Heart left ventricle (tissue), 16 donors: ENCODE data around the gene TAB2. TPM values are rescaled to one million over a fixed set of nuclear protein-coding genes. Genes with fewer than 3 reads are reported as not detected.

ENCODE experiments used
- ATAC-seq, 4 donors: fragments of 200-7000 bp; cut with Tn5 transposase; one replicate each; pipeline ENCODE4 v1.9.1; 2020 to 2022; ENCODE audit warnings: moderate library complexity in 4 of 4, mild to moderate bottlenecking in 3 of 4, moderate number of reproducible peaks in 1 of 4
- DNase-seq, 5 donors: peaks; one replicate each; pipeline ENCODE4 v3.0.0-alpha.2; 2020
- H3K27ac ChIP-seq, 12 donors: fragments of 200-600 bp; sonication (generic) in 4 of 12; one replicate each; pipeline versions ENCODE4 v1.5.0 to v1.8.0; 2016 to 2022; ENCODE audit warnings: mild to moderate bottlenecking in 2 of 12
- H3K27me3 ChIP-seq, 9 donors: fragments of 200-600 bp; sonication (generic) in 2 of 9; one replicate each; pipeline versions ENCODE4 v1.5.1 to v1.8.0; 2016 to 2022; ENCODE audit warnings: mild to moderate bottlenecking in 3 of 9
- H3K36me3 ChIP-seq, 9 donors: fragments of 200-600 bp; sonication (generic) in 2 of 9; one replicate each; pipeline versions ENCODE4 v1.5.0 to v1.8.0; 2018 to 2022; ENCODE audit warnings: mild to moderate bottlenecking in 2 of 9
- H3K4me1 ChIP-seq, 12 donors: fragments of 200-600 bp; sonication (generic) in 4 of 12; one replicate each; pipeline versions ENCODE4 v1.5.0 to v1.8.0; 2016 to 2022; ENCODE audit warnings: mild to moderate bottlenecking in 3 of 12
- H3K4me3 ChIP-seq, 12 donors: fragments of 200-600 bp; sonication (generic) in 4 of 12; one replicate each; pipeline versions ENCODE4 v1.5.0 to v1.8.0; 2017 to 2022; ENCODE audit warnings: mild to moderate bottlenecking in 9 of 12, moderate library complexity in 4 of 12
- H3K9me3 ChIP-seq, 12 donors: fragments of 200-600 bp; sonication (generic) in 4 of 12; one replicate each; pipeline versions ENCODE4 v1.5.0 to v1.8.0; 2016 to 2022; ENCODE audit warnings: mild to moderate bottlenecking in 1 of 12
- CTCF ChIP-seq, 12 donors: fragments of 200-600 bp; sonication (generic) in 4 of 12; IDR thresholded peaks; one replicate each; pipeline versions ENCODE4 v1.5.0 to v1.8.0; 2018 to 2022; ENCODE audit warnings: antibody characterized with exemption in 12 of 12, mild to moderate bottlenecking in 5 of 12
- POLR2A ChIP-seq, 2 donors: fragments of 450-650 bp; IDR thresholded peaks; one replicate each; pipeline ENCODE4 v1.6.1; 2017; ENCODE audit warnings: antibody characterized with exemption in 2 of 2, mild to moderate bottlenecking in 2 of 2, moderate library complexity in 2 of 2
- WGBS, 4 donors: extraction: QIAGEN DNeasy Blood & Tissue Kit in 2 of 4; methylation state at CpG; one replicate each; pipeline versions ENCODE4 v1.1.5 to v1.1.7; 2013 to 2018; 5-methylcytosine and 5-hydroxymethylcytosine counted together
- intact Hi-C, 10 donors: fragments of 100-400 bp; cut with DNase I; formaldehyde crosslinking; loops; one replicate each; pipeline versions ENCODE4 v1.11.1 to v1.14.2; 2022
- polyA plus RNA-seq, 2 donors: library from polyadenylated mRNA; stranded (reverse); fragments of 200-250 nt; gene quantifications; one replicate each; pipeline ENCODE4 v1.2.3, GENCODE V29; 2013
- total RNA-seq, 9 donors: library from RNA; depleted of rRNA in 2 of 9; stranded (reverse); fragments of >200 nt in 2 of 9; fragmentation: NEBNext Ultra II Directional in 3 of 9; extraction: Animal tissue kit (Norgen Biotek cat#: 25700) in 3 of 9; gene quantifications; one replicate each; pipeline versions ENCODE4 v1.1.0 to v1.2.4, GENCODE V29; 2016 to 2023
- donor health status: ischemic (EF 13 %, LVEDD 7.1; RV severe dilation, severe dysfunction).
- donor health status: healthy with polysubstance abuse.
- donor health status: DM: no; HTN: yes; CAD: no.
- donor health status: DM: no; HTN: no; CAD: no.
- donor health status: ischemic (EF 25% LVEDD 6.9; RV normal size, moderate dysfunction).
- donor health status: ischemic (EF 25% LVEDD 5.7; RV mildly dilated, moderate dysfunction).
- donor health status: healthy.
- donor health status: DM: yes; HTN: yes; CAD: no.
- donor health status: ischemic (EF 35%, LVEDD 5.7; RV mildly dilated, moderate dysfunction).
- donor health status: nonischemic (EF 11% LVEDD 7.7; RV severe dilation, severe dysfunction).
- donor health status: DM: yes; HTN: yes; CAD: no.
- donor health status: PGD.
- donor health status: ischemic (EF 29% LVEDD 5.4; RV normal size, mild dysfunction).
- donor health status: nonischemic (EF 23%, LVEDD 6.1; RV moderate dilation, normal function).

TAB2 gene
- total and polyA plus RNA-seq, 11 donors, result 19.1 to 95.5 (median 53.7) TPM

DNA sequence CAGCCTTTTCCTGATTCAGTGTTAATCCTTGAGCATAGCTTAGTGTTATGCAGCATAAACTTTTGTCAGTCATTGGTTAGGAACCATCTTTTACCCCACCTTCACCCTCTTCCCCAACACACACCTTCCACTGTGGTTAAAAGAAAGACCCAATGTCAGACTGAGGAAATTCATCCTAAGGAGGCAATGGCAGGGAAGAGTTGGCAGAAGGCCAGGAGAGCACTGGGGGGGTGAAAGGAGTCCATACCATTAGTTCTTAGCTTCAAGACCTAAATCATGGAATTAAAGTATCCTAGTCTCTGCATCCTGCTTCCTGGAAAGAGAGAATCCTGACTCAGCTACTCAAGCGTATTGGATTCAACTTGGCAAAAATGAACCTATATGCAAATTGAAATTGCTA, 16.9 kb upstream of the TAB2 start:
- no peak for TF ChIP-seq CTCF (IDR thresholded peaks at IDR 0.05)
- TF ChIP-seq POLR2A (IDR thresholded peaks at IDR 0.05), result no peak
- Histone ChIP-seq H3K36me3 (no peaks in the 10 kb centered on the region), H3K4me1 (no peaks in the 10 kb centered on the region), H3K9me3 (no peaks in the 10 kb centered on the region), H3K27ac (no peak overlapping the region), H3K4me3 (no peak overlapping the region), H3K27me3 (no peaks in the 10 kb centered on the region)
- DNase-seq, result no peak
- 89 to 100% (median 92%) methylated on average over 1 of the region's 1 CpG for WGBS, 4 donors
- intact Hi-C loops, result loop anchor here in 1 of 10 donors (10.0 kb wide), 1 partner anchor 124 kb away; no protein-coding TSS in a partner anchor
- ATAC-seq, result no peak

DNA sequence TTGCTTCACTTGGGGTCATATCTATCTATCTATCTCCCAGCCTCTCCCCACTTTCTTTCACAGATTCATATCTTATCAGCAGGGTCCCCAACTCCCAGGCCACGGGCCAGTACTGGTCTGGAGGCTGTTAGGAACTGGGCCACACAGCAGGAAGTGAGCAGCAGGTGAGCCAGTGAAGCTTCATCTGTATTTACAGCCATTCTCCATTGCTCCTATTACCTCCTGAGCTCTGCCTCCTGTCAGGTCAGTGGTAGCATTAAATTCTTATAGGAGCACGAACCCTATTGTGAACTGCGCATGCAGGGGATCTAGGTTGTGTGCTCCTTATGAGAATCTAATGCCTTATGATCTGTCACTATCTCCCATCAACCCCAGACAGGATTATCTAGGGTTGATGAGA, 14.8 kb upstream of the TAB2 start:
- Histone ChIP-seq H3K27ac (no peak overlapping the region), H3K36me3 (no peaks in the 10 kb centered on the region), H3K4me1 (no peaks in the 10 kb centered on the region), H3K4me3 (no peak overlapping the region), H3K27me3 (no peaks in the 10 kb centered on the region), H3K9me3 (no peaks in the 10 kb centered on the region)
- TF ChIP-seq POLR2A (IDR thresholded peaks at IDR 0.05), result no peak
- WGBS, 4 donors, result 77 to 90% (median 88%) methylated on average over 3 of the region's 3 CpGs
- DNase-seq, result no peak
- intact Hi-C loops, result loop anchor here in 1 of 10 donors (10.0 kb wide), 1 partner anchor 122 kb away; no protein-coding TSS in a partner anchor
- no peak for ATAC-seq

- intact Hi-C loops, result loop anchor here in 1 of 10 donors (10.0 kb wide), 1 partner anchor 121 kb away; no protein-coding TSS in a partner anchor
Measured at GRCh38 chr6:149303468-149303867, 14.0 kb upstream of the TAB2 start.

GRCh38 chr6:149305372-149305771, 12.1 kb upstream of the TAB2 start:
- Histone ChIP-seq H3K27ac (no peak overlapping the region), H3K4me1 (no peaks in the 10 kb centered on the region), H3K27me3 (no peaks in the 10 kb centered on the region), H3K4me3 (no peak overlapping the region), H3K9me3 (no peaks in the 10 kb centered on the region), H3K36me3 (no peaks in the 10 kb centered on the region)
- intact Hi-C loops, result loop anchor here in 1 of 10 donors (10.0 kb wide), 1 partner anchor 119 kb away; no protein-coding TSS in a partner anchor
- no peak for TF ChIP-seq CTCF (IDR thresholded peaks at IDR 0.05)
- TF ChIP-seq POLR2A (IDR thresholded peaks at IDR 0.05), result no peak
- ATAC-seq, result no peak
- no peak for DNase-seq
- WGBS, 4 donors, result 42 to 57% (median 47%) methylated on average over 3 of the region's 3 CpGs

More at GRCh38 chr6:149303468-149303867, 14.0 kb upstream of the TAB2 start:
- H3K4me3 ChIP-seq, result no peak overlapping the region
- ATAC-seq (no peak), DNase-seq (no peak)
- H3K27me3 ChIP-seq, result no peaks in the 10 kb centered on the region
- no peaks in the 10 kb centered on the region for H3K9me3 ChIP-seq
- no peak overlapping the region for H3K27ac ChIP-seq
- TF ChIP-seq CTCF (IDR thresholded peaks at IDR 0.05) (no peak), POLR2A (IDR thresholded peaks at IDR 0.05) (no peak)
- 84 to 93% (median 86%) methylated on average over 1 of the region's 1 CpG for WGBS, 4 donors
- H3K36me3 ChIP-seq, result no peaks in the 10 kb centered on the region
- no peaks in the 10 kb centered on the region for H3K4me1 ChIP-seq

GRCh38 chr6:149306967-149307366, 10.5 kb upstream of the TAB2 start:
- WGBS, 4 donors, result 69 to 86% (median 83%) methylated on average over 3 of the region's 3 CpGs
- DNase-seq (no peak), ATAC-seq (no peak)
- Histone ChIP-seq H3K4me3 (no peak overlapping the region), H3K9me3 (no peaks in the 10 kb centered on the region), H3K36me3 (no peaks in the 10 kb centered on the region), H3K27me3 (no peaks in the 10 kb centered on the region), H3K27ac (no peak overlapping the region), H3K4me1 (no peaks in the 10 kb centered on the region)
- intact Hi-C loops, result loop anchor here in 1 of 10 donors (10.0 kb wide), 1 partner anchor 118 kb away; no protein-coding TSS in a partner anchor
- no peak for TF ChIP-seq CTCF (IDR thresholded peaks at IDR 0.05)
- TF ChIP-seq POLR2A (IDR thresholded peaks at IDR 0.05), result no peak
